Sigmoid colon (tissue), 7 donors: Measurements from ENCODE around the gene SLCO2B1. TPM values are rescaled to one million over a fixed set of nuclear protein-coding genes. Genes with fewer than 3 reads are reported as not detected.
A peak's percentile ranks its signal among the peaks of the same experiment; 100 is the strongest.

Experiments used
- DNase-seq: peaks from one replicate; pipeline ENCODE4 v3.0.0-alpha.2; 2019
- H3K27ac ChIP-seq, 4 donors: fragments of 200-600 bp; sonication (generic); one replicate each; pipeline ENCODE4 v1.5.1; 2016 to 2019; ENCODE audit warnings: mild to moderate bottlenecking in 1 of 4
- H3K27me3 ChIP-seq, 3 donors: fragments of 200-600 bp; sonication (generic); one replicate each; pipeline ENCODE4 v1.5.1; 2019; ENCODE audit warnings: mild to moderate bottlenecking in 1 of 3
- H3K36me3 ChIP-seq, 4 donors: fragments of 200-600 bp; sonication (generic); one replicate each; pipeline ENCODE4 v1.5.1; 2016 to 2019
- H3K4me1 ChIP-seq, 4 donors: fragments of 200-600 bp; sonication (generic); one replicate each; pipeline ENCODE4 v1.5.1; 2017 to 2019
- H3K4me3 ChIP-seq, 4 donors: fragments of 200-600 bp; sonication (generic); one replicate each; pipeline ENCODE4 v1.5.1; 2017 to 2019; ENCODE audit warnings: mild to moderate bottlenecking in 2 of 4, moderate library complexity in 1 of 4
- H3K9me3 ChIP-seq, 4 donors: fragments of 200-600 bp in 3 of 4; sonication (generic) in 3 of 4; one replicate each; pipeline versions ENCODE4 v1.5.1 to v1.6.1; 2013 to 2019
- CTCF ChIP-seq, 4 experiments: fragments of 450-650 bp in 3 of 4; fragments of 200-600 bp in 1 of 4; IDR thresholded peaks; one replicate each; pipeline ENCODE4 v1.5.1; 2016 to 2019; ENCODE audit warnings: antibody characterized with exemption in 4 of 4, mild to moderate bottlenecking in 3 of 4, moderate library complexity in 2 of 4
- EP300 ChIP-seq, 4 donors: sonication (generic); formaldehyde crosslinking; IDR thresholded peaks; one replicate each; pipeline ENCODE4 v1.6.1; 2017; ENCODE audit warnings: antibody characterized with exemption in 4 of 4
- POLR2A ChIP-seq, 2 donors: fragments of 450-650 bp; IDR thresholded peaks; one replicate each; pipeline ENCODE4 v1.6.1; 2016; ENCODE audit warnings: antibody characterized with exemption in 2 of 2, mild to moderate bottlenecking in 2 of 2, moderate library complexity in 2 of 2
- POLR2AphosphoS5 ChIP-seq, 4 donors: sonication (generic); formaldehyde crosslinking; IDR thresholded peaks; one replicate each; pipeline ENCODE4 v1.6.1; 2017; ENCODE audit warnings: antibody characterized with exemption in 4 of 4
- WGBS, 2 donors: extraction: QIAGEN DNeasy Blood & Tissue Kit; methylation state at CpG; one replicate each; pipeline ENCODE4 v1.1.7; 2013; 5-methylcytosine and 5-hydroxymethylcytosine counted together
- intact Hi-C: fragments of 100-400 bp; cut with DNase I; formaldehyde crosslinking; loops from one replicate; pipeline ENCODE4 v1.15.1; 2023
- polyA plus RNA-seq, 3 donors: library from polyadenylated mRNA; stranded (reverse); fragments of 200-250 nt; gene quantifications; one replicate each; pipeline ENCODE4 v1.2.3, GENCODE V29; 2013
- total RNA-seq, 4 donors: library from RNA; depleted of rRNA; stranded (reverse); fragments of >200 nt; gene quantifications; one replicate each; pipeline ENCODE4 v1.1.0, GENCODE V29; 2016
- donor health status: healthy with polysubstance abuse.
- donor health status: Bipolar disorder and iron deficiency.
- donor health status: healthy.

Gene SLCO2B1
- total and polyA plus RNA-seq, 7 donors: 7.8 to 47.0 (median 29.2) TPM

- TF ChIP-seq CTCF (IDR thresholded peaks at IDR 0.05) (peak in 1 of 4 experiments; percentile 74), EP300 (IDR thresholded peaks at IDR 0.05) (no peak), POLR2AphosphoS5 (IDR thresholded peaks at IDR 0.05) (no peak), POLR2A (IDR thresholded peaks at IDR 0.05) (no peak)
- peak; percentile 85 for DNase-seq
- intact Hi-C loops: no loop called here
- H3K4me3 ChIP-seq: peak overlapping the region in 3 of 4 donors; percentile 39 to 47 (median 42)
- H3K9me3 ChIP-seq: no peaks in the 10 kb centered on the region
- WGBS, 2 donors: 1% methylated on average over 140 of the region's 140 CpGs
- peaks cover 0 to 24% (median 18%) of the 10 kb centered on the region in 4 donors for H3K4me1 ChIP-seq
- H3K27me3 ChIP-seq: peaks cover 14 to 62% (median 42%) of the 10 kb centered on the region in 3 donors
- H3K27ac ChIP-seq: no peak overlapping the region
- no peaks in the 10 kb centered on the region for H3K36me3 ChIP-seq
Observed at GRCh38 chr11:75241036-75241905, 90.4 kb downstream of the SLCO2B1 start.

GRCh38 chr11:75241906-75242644 is 91.2 kb downstream of the SLCO2B1 start:
- TF ChIP-seq POLR2A (IDR thresholded peaks at IDR 0.05): no peak
- no peak for TF ChIP-seq POLR2AphosphoS5 (IDR thresholded peaks at IDR 0.05)
- no peak for TF ChIP-seq EP300 (IDR thresholded peaks at IDR 0.05)
- no peak for TF ChIP-seq CTCF (IDR thresholded peaks at IDR 0.05)
- H3K36me3 ChIP-seq: no peaks in the 10 kb centered on the region
- peak overlapping the region in 3 of 4 donors; percentile 39 to 47 (median 42) for H3K4me3 ChIP-seq
- H3K4me1 ChIP-seq: peaks cover 0 to 31% (median 26%) of the 10 kb centered on the region in 4 donors
- WGBS, 2 donors: 6 to 7% methylated on average over 72 of the region's 72 CpGs
- H3K27ac ChIP-seq: no peak overlapping the region
- no peaks in the 10 kb centered on the region for H3K9me3 ChIP-seq
- intact Hi-C loops: no loop called here
- peaks cover 14 to 54% (median 41%) of the 10 kb centered on the region in 3 donors for H3K27me3 ChIP-seq
- no peak for DNase-seq

- Histone ChIP-seq H3K27me3 (peaks cover 14 to 54% (median 38%) of the 10 kb centered on the region in 3 donors), H3K9me3 (no peaks in the 10 kb centered on the region), H3K4me3 (no peak overlapping the region), H3K36me3 (no peaks in the 10 kb centered on the region), H3K4me1 (peaks cover 0 to 31% (median 27%) of the 10 kb centered on the region in 4 donors), H3K27ac (no peak overlapping the region)
- intact Hi-C loops: no loop called here
- DNase-seq: no peak
- 81 to 83% methylated on average over 16 of the region's 16 CpGs for WGBS, 2 donors
- TF ChIP-seq POLR2A (IDR thresholded peaks at IDR 0.05) (no peak), POLR2AphosphoS5 (IDR thresholded peaks at IDR 0.05) (no peak), EP300 (IDR thresholded peaks at IDR 0.05) (no peak)
Observed at GRCh38 chr11:75242722-75243600, 92.1 kb downstream of the SLCO2B1 start.

- H3K36me3 ChIP-seq: no peaks in the 10 kb centered on the region
Observed at GRCh38 chr11:75244052-75244814, 93.3 kb downstream of the SLCO2B1 start.

More at GRCh38 chr11:75244052-75244814, 93.3 kb downstream of the SLCO2B1 start:
- TF ChIP-seq CTCF (IDR thresholded peaks at IDR 0.05): no peak
- TF ChIP-seq POLR2A (IDR thresholded peaks at IDR 0.05): no peak
- TF ChIP-seq POLR2AphosphoS5 (IDR thresholded peaks at IDR 0.05): no peak
- no peak for TF ChIP-seq EP300 (IDR thresholded peaks at IDR 0.05)
- DNase-seq: no peak
- intact Hi-C loops: no loop called here
- Histone ChIP-seq H3K27me3 (peaks cover 14 to 41% (median 34%) of the 10 kb centered on the region in 3 donors), H3K4me1 (peaks cover 0 to 34% (median 32%) of the 10 kb centered on the region in 4 donors), H3K27ac (no peak overlapping the region), H3K4me3 (no peak overlapping the region), H3K9me3 (no peaks in the 10 kb centered on the region)
- WGBS, 2 donors: 83 to 85% methylated on average over 10 of the region's 10 CpGs
